ENCODE data around the gene ADAT2.

The ADAT2 gene

GRCh38 chr6:143441010-143441409 lies 9.5 kb downstream of the ADAT2 start:
- no peak for DNase-seq

GRCh38 chr6:143432588-143432987 lies 17.9 kb downstream of the ADAT2 start:
- no peak for DNase-seq

- no peak for DNase-seq
Measured at GRCh38 chr6:143431226-143431625, 19.3 kb downstream of the ADAT2 start.

- DNase-seq, result no peak
Measured at GRCh38 chr6:143429970-143430369, 20.5 kb downstream of the ADAT2 start.

GRCh38 chr6:143427109-143427817 lies 23.2 kb downstream of the ADAT2 start:
- peak; percentile 73 for DNase-seq

GRCh38 chr6:143426026-143426425 lies 24.5 kb downstream of the ADAT2 start:
- DNase-seq, result no peak

- no peak for DNase-seq
Measured at GRCh38 chr6:143419526-143419925, 31.0 kb downstream of the ADAT2 start.

- no peak for DNase-seq
Measured at GRCh38 chr6:143414769-143415168, 35.7 kb downstream of the ADAT2 start.

- DNase-seq, result no peak
Measured at GRCh38 chr6:143410859-143411270, 39.6 kb downstream of the ADAT2 start.

GRCh38 chr6:143408787-143409162 lies 41.7 kb downstream of the ADAT2 start:
- DNase-seq, result no peak

- no peak for DNase-seq
Measured at GRCh38 chr6:143408151-143408786, 42.2 kb downstream of the ADAT2 start.

- no peak for DNase-seq
Measured at GRCh38 chr6:143406673-143407072, 43.8 kb downstream of the ADAT2 start.

- DNase-seq, result no peak
Measured at GRCh38 chr6:143405373-143406154, 44.9 kb downstream of the ADAT2 start.

- DNase-seq, result no peak
Measured at GRCh38 chr6:143402721-143403336, 47.7 kb downstream of the ADAT2 start.

- DNase-seq, result no peak
Measured at GRCh38 chr6:143401636-143402370, 48.7 kb downstream of the ADAT2 start.

- DNase-seq, result no peak
Measured at GRCh38 chr6:143401068-143401446, 49.4 kb downstream of the ADAT2 start.

- no peak for DNase-seq
Measured at GRCh38 chr6:143400258-143401067, 50.0 kb downstream of the ADAT2 start.

- no peak for DNase-seq
Measured at GRCh38 chr6:143399775-143400174, 50.7 kb downstream of the ADAT2 start.

- no peak for DNase-seq
Measured at GRCh38 chr6:143399176-143399575, 51.3 kb downstream of the ADAT2 start.

- peak; percentile 24 for DNase-seq
Measured at GRCh38 chr6:143397227-143398222, 53.0 kb downstream of the ADAT2 start.

Data from activated CD8-positive, alpha-beta memory T cell treated with anti-CD3 and anti-CD28 coated beads, Interleukin-2, amount 50 U/mL, for 4 hours (primary cell).